HG03097 (cell line): ENCODE results near the gene EZR.

ENCODE experiments used
- ATAC-seq: cut with Tn5 transposase; IDR thresholded peaks from one replicate; pipeline ENCODE4 v1.9.1; 2021; ENCODE audit not compliant: unreplicated experiment, low FRiP score

Gene EZR

DNA sequence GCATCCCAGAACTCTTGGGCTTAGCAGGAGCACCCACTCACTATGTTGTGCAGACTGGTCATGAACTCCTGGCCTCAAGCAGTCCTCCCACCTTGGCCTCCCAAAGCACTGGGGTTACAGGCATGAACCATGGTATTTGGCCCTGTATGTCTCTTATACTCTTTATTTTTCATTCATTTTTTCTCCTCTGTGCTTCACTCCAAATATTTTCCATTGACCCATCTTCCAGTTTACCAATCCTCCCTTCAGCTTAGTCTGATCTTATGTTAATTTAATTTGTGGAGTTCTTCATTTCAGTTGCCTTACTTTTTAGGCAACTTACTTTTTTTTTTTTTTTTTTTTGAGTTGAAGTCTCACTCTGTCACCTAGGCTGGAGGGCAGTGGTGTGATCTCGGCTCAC, 79.5 kb downstream of the EZR start:
- ATAC-seq: no peak

DNA sequence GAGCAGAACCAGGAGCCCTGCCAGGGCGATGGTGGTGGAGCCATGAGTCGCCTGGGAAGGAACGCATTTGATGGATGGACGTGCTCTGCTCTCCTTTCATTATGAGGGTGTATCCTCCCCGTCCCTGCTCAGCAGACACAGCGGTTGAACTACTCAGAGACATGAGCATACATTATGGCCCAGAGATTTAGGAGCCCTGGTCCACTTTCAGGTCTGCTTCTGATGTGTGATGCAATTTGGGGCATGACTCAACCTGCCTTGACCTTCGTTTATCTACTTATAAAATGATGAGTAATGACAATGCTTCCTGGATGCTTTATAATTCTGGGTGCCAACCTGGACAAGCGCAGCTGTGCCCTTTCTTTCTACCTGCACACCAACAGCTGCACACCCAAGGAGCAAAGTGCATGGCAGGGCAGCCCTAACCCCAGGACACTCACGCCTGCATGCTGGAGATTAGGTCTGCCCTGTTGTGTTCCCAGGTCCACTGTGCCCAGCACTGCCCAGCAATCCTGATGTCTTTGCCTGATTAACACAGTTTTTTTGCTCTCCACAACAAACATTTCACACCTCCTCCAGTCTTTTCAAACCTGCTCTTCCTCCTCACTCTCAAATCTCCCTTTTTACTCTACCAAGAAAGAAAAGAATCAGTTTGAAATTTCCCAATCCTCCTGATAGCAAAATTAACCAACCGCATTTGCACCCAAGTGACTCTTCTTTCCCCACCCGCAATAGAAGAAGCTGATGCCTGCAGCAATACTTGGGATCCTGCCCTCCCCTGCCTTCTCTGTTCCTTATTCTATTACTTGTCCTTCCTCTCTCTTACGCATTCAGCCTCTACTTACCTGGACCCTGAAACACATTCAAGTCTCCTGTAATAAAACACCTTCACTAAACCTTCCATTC, 81.2 kb downstream of the EZR start:
- no peak for ATAC-seq

DNA sequence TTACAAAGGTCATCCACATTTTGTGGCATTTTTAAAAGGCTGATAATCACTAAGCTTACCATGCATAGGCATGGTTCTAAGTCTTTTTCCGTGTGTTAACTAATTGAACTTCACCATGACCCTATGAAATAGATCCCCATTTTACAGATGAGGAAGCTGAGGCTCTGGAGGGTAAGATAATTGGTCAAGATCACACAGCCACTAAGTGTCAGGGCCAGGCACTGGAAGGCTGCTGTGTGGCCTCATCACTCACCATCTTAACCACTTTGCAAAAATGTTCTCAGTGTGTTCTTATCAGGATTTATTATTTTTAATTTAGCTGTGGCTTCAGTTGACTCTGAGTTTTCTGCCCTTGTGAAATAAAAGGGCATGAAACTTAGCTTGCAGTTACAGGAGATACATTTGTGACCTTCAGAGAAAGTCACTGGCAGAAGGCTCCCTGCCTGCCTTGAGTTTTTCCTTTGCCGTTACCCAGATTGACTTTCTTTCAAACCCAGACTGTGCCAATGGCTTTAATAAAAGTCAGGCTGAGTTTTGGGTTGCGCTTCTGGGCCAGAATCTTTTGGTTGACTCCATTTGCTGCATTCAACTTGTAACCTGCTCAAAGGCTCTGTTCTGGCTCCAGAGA, 82.0 kb downstream of the EZR start:
- ATAC-seq: no peak

DNA sequence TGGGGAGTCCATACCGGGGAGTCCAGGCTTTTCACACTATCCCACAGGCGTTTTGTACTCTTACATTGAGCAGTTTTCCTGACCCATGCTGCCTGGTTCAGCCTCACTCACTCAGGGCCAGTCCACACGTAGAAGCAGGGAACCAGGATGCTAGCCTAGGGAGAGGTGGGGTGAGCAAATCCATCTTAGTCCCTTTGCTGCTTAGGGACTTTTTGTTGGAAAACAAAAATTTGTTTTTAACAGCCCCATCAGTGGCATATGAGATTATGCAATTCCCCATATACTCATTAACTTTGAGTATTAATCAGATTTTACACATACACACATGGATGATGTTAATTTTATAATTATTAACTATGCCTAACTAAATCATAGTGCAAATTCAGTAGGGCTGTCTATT, 84.2 kb downstream of the EZR start:
- ATAC-seq: no peak

DNA sequence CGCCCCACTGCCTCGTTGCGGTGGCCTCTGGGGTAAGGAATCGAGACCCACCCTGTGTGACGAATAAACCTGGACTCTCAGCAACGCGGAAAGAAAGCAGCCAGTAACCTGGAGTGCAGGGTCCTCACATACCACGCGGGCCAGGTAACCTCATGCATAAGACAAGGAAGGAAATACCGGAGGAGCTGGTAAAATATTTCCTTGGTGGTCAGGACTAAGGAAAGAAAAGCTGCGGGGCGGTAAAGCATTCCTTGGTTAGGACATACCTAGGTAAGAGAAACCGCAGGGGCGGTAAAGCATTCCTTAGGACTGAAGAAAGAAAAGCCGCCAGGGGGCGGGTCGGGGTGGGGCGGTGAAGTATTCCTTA, 88.6 kb downstream of the EZR start:
- no peak for ATAC-seq

DNA sequence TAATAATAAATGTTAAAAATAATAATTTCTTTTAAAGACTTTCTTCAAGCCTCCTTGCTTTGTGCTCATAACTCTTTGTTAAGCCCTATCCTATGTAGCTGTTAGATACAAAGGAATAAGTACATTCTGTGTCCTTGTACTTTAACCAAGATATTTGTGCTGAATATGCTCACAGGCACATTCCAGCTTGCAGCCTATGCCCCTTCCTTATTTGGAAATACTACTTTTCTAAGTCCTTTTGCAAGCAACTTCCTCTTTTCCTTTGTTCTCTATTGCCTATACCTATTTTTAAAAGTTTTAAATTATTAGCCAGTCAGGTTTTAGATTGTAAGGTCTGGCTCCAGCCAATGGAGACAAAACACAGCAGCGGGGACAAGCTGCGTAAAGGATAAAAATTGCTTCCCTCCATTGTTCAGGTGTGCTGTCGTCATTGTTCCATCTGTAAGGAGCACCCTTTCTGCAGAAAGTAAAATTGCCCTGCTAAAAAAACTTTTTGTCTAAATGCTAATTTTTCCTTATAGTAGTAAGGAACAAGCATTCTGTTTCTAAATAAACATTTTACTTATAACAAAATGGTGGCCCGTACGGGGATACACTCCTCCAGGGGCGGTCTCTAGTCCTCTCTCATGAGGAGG, 89.1 kb downstream of the EZR start:
- no peak for ATAC-seq

DNA sequence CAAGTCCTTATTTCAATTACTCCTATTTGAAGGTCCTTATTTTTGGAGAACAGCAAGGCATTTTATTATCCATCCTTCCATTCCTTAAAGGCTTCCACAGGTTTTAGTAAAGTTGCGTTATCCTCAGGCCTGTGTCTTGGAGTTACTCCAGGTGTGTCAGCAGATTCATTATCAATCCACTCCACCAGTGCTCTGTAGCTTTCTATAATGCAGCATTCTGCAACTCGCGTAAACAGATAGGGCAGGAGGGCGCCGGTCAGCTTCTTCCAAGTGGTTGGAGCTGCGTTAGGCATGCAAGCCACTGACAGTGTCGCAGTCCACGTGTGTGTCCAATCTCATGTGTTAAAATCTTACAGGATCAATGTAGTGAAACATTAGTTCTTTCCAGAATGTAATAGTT, 93.5 kb downstream of the EZR start:
- ATAC-seq: no peak

DNA sequence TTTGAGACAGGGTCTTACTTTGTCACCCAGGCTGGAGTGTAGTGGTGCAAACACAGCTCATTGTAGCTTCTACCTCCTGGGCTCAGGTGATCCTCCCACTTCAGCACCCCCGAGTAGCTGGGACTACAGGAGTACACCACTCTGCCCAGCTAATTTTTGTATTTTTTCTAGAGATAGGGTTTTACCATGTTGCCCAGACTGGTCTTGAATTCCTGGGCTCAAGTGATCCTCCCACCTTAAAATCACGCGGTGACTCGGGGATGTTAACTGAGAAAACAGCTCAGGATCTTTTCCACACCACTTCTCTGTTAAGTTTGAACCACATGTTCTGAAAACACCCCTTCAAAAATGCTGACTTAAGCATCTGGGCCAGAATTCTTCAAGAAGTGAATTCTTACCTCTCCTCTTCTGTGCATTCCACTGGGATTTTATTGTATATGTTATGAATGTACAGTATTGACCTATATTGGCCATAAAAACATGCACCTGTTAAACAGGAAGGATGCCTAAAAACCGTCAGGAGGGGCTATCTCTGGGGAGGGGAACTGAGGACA, 96.9 kb downstream of the EZR start:
- no peak for ATAC-seq

DNA sequence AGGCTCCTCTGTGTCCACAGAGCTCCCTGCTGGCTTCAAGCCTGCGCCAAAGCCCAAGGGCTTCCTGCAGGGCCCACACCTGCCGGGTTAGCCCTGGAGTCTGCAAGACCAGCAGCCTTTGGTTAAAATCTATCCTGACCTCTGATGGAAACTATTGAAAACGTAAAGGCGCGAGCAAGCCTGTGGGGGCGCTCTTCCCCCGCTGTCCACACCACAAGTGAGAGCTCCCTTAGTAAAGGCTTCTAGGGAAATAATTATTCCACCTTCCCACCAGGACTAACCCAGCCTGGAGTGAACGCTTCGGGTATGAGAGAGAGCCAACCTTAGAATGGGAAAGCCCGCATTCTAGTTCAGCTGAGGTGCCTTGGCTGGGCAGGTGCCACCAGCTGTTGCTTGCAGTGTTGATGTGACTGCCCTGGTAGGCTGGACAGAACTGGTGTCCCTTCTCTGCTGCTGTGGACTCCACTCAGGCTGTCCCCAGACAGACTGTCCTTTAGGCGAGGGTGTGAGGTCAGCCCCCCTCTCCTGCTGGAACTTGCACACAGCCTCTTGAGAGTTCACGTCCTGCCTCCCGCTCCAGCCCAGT, 100.6 kb downstream of the EZR start:
- no peak for ATAC-seq

DNA sequence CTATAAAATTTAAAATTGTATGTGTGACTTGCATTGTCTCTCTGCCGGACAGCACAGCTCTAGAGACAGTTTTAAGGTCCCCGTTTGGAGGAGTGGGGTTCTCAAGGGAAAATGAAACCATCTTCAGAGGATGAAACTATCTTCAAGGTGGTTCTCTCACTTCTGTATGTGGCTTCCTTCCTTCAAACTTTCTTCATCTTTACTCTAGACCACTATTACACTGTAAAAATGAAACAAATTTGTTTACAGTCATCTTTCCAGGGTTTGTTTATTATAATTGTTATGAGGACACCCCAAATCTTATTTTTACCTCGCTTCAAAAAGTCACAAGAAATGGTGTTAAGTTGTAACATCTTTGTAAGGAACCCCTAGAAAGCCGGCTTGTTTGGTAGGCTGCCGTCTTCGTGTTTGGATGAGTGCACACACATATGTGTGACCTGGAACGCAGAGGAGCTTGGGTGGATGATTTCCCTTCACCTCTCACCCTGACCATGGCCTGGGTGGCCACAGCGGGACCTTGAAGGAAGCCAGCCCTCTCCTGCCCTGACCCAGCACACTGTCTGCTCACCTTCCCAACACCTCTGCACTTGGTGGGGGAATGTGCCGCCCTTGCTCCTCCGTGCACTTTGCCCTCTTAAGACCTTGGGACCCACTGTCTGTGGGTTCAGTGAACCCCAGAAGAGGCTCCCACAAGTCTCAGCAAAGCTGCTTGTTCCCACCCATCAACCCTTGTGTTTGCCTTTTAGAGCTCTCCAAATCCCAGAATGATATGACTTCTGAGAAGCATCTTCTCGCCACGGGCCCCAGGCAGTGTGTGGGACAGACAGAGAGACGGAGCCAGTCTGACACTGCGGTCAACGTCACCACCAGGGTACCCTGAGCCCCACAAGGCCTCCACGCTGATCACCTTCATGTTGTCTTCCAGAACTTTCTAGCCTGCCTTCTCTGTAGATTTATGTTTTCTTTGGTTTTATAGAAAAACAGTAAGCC, 101.5 kb downstream of the EZR start:
- ATAC-seq: peak; percentile 51
